Ishikawa (cell line): ENCODE results near the gene SLC16A6.

Experiments used
- CEBPB ChIP-seq: IDR thresholded peaks from 2 replicates; pipeline ENCODE4 v1.6.1; 2012
- CREB1 ChIP-seq: IDR thresholded peaks from 2 replicates; pipeline ENCODE4 v1.6.1; 2012; ENCODE audit warnings: low read depth
- EGR1 ChIP-seq: IDR thresholded peaks from 2 replicates; pipeline ENCODE4 v1.6.1; 2012
- EP300 ChIP-seq: IDR thresholded peaks from 2 replicates; pipeline ENCODE4 v1.6.1; 2012; ENCODE audit warnings: borderline replicate concordance
- FOXM1 ChIP-seq: IDR thresholded peaks from 2 replicates; pipeline ENCODE4 v1.6.1; 2012; ENCODE audit warnings: low read depth, borderline replicate concordance
- NFIC ChIP-seq: IDR thresholded peaks from 2 replicates; pipeline ENCODE4 v1.6.1; 2012
- RAD21 ChIP-seq: IDR thresholded peaks from 2 replicates; pipeline ENCODE4 v1.6.1; 2012; ENCODE audit warnings: low read depth
- TAF1 ChIP-seq: IDR thresholded peaks from 2 replicates; pipeline ENCODE4 v1.6.1; 2012; ENCODE audit warnings: low read depth, mild to moderate bottlenecking
- TCF12 ChIP-seq: IDR thresholded peaks from 2 replicates; pipeline ENCODE4 v1.6.1; 2012; ENCODE audit warnings: low read depth
- TEAD4 ChIP-seq: IDR thresholded peaks from 2 replicates; pipeline ENCODE4 v1.6.1; 2012
- YY1 ChIP-seq: IDR thresholded peaks from 2 replicates; pipeline ENCODE4 v1.6.1; 2012; ENCODE audit warnings: low read depth
- ZBTB7A ChIP-seq: IDR thresholded peaks from 2 replicates; pipeline ENCODE4 v1.6.1; 2012; ENCODE audit warnings: low read depth
- TF ChIP-seq, protein P1 (sequence below): IDR thresholded peaks from 2 replicates; pipeline ENCODE4 v1.6.1; 2012
- TF ChIP-seq, protein P2 (sequence below): IDR thresholded peaks from 2 replicates; pipeline ENCODE4 v1.6.1; 2012; ENCODE audit warnings: low read depth, mild to moderate bottlenecking
- TF ChIP-seq, protein P3 (sequence below): IDR thresholded peaks from 2 replicates; pipeline ENCODE4 v1.6.1; 2012

The SLC16A6 gene

DNA sequence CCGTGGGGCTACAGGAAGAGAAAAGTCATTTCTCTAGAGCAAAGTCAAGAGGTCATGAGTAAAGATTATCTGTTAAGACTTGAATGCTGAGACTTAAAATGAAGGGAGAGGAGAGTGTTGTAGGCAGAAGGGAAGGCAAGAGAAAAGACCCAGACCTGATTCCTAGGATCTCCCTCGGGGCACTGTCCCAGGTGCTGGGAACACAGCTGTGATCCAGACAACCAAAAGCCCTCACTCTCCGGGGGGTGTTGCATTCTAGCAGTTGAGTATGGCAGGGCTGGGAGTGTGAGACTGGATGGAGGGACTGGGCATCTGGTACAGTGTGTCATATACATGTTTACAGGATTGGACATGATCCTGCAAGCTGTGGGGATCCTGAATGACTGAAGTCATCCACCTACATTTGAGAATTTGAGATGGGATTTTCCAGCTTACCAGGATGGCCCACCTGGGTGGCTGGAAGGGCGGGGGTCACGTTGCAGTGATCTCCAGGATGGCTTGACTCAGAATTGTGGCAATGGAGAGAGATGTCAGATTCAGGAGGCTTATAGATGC is 29.5 kb upstream of the SLC16A6 start:
- TF ChIP-seq, protein P1, sequence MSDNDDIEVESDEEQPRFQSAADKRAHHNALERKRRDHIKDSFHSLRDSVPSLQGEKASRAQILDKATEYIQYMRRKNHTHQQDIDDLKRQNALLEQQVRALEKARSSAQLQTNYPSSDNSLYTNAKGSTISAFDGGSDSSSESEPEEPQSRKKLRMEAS: no peak
- TF ChIP-seq, protein P2, sequence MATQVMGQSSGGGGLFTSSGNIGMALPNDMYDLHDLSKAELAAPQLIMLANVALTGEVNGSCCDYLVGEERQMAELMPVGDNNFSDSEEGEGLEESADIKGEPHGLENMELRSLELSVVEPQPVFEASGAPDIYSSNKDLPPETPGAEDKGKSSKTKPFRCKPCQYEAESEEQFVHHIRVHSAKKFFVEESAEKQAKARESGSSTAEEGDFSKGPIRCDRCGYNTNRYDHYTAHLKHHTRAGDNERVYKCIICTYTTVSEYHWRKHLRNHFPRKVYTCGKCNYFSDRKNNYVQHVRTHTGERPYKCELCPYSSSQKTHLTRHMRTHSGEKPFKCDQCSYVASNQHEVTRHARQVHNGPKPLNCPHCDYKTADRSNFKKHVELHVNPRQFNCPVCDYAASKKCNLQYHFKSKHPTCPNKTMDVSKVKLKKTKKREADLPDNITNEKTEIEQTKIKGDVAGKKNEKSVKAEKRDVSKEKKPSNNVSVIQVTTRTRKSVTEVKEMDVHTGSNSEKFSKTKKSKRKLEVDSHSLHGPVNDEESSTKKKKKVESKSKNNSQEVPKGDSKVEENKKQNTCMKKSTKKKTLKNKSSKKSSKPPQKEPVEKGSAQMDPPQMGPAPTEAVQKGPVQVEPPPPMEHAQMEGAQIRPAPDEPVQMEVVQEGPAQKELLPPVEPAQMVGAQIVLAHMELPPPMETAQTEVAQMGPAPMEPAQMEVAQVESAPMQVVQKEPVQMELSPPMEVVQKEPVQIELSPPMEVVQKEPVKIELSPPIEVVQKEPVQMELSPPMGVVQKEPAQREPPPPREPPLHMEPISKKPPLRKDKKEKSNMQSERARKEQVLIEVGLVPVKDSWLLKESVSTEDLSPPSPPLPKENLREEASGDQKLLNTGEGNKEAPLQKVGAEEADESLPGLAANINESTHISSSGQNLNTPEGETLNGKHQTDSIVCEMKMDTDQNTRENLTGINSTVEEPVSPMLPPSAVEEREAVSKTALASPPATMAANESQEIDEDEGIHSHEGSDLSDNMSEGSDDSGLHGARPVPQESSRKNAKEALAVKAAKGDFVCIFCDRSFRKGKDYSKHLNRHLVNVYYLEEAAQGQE: peak; percentile 60
- TF ChIP-seq TEAD4: no peak
- no peak for TF ChIP-seq CREB1
- TF ChIP-seq FOXM1: no peak

DNA sequence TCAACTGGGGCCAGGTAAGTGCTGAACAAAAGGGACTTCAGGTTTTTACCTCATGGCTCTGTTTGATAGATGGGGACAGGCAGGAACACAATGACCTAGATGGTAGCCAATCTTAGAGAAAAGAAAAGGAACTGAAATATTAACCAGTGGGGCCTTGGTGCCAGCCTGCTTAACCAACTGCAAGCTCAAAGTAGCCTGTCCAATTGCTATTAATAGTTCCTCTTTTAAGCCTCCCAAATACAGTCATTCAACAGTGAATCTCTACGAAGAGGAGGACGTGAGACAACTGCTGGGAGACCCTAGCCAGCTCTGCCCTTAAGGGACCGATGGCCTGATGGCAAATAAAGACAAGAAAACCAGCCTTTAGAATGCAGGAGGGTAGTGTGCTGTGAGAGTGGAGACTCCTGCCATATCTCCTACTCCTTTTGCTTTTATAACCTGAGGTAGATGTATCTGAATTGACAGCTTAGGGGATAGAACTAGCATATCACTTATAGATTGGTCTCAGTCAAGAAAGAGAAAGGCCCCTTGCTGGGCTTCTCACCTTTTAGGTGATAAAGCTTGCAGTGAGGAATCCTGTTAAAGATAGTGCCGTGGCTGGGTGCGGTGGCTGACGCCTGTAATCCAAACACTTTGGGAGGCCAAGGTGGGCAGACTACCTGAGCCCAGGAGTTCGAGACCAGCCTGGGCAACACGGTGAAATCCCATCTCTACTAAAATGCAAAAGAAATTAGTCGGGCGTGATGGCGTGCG is 28.7 kb upstream of the SLC16A6 start:
- TF ChIP-seq EGR1 (no peak), YY1 (no peak), ZBTB7A (no peak), EP300 (no peak), CEBPB (no peak), RAD21 (no peak), TAF1 (no peak), CREB1 (no peak), NFIC (no peak), TEAD4 (no peak), FOXM1 (no peak), TCF12 (no peak)
- TF ChIP-seq, protein P3, sequence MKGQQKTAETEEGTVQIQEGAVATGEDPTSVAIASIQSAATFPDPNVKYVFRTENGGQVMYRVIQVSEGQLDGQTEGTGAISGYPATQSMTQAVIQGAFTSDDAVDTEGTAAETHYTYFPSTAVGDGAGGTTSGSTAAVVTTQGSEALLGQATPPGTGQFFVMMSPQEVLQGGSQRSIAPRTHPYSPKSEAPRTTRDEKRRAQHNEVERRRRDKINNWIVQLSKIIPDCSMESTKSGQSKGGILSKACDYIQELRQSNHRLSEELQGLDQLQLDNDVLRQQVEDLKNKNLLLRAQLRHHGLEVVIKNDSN: no peak
- TF ChIP-seq, protein P1: no peak
- TF ChIP-seq, protein P2: no peak

DNA sequence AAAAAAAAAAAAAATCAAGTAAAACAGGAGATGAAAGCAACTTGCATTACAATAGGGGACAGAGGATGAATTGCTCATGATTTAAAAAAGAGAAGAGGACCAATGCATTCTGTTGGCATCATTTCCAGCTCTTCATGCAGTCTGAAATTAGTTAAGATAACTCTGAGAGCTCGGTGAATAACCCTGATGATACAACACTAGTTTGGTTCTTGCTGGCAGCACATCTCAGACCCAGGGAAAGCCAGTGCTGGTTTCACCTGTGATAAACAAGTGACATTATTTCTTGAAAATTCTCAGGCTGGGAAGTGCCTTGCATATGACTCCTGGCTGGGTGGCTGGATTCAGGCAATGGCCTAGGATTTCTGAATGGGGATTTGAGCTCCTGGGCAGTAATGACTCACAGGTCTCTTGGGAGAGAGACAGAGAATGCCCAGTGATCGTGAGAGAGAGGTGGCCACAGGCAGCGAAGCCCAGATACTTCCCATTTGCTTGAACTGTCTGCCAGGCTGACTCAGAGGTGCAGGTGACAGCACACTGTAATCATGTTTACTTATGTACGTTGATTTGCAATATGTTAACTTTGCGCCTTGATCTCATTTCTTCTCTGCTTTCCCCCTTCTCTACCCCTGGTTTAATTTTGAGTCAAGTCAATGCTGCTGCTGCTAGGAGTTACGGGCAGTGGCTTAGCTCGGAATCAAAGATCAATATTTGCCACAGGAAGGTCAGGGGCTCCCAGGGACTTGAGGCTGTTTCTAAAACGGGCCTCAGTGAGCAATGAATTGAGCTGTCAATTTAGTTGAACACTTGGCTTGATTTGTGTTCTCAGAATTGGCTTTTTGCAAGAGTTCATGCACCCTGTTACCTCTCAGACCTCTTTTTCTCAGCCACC is 27.4 kb upstream of the SLC16A6 start:
- no peak for TF ChIP-seq TCF12
- no peak for TF ChIP-seq TAF1
- no peak for TF ChIP-seq NFIC
- TF ChIP-seq CEBPB: no peak
- TF ChIP-seq, protein P1: no peak
- TF ChIP-seq FOXM1: no peak
- no peak for TF ChIP-seq ZBTB7A
- TF ChIP-seq, protein P2: no peak
- no peak for TF ChIP-seq CREB1
- no peak for TF ChIP-seq RAD21
- no peak for TF ChIP-seq EGR1

DNA sequence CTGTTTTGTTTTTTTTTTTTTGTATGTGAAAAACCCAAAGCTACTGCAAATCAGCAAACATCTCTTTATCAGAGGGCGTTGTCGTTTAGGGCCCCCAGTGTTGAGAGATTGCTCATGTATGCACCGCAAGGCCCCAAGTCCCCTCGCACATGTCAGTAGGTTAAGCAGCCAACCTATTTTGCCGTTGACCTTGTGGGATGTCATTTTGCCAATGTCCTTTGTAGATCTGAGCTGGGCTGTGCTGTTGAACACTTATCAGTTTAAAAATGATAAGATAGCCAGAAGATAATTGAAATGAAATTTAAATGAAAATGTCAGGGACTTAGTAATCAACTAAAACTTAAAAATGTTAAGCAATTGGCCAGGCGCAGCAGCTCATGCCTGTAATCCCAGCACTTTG is 26.5 kb upstream of the SLC16A6 start:
- TF ChIP-seq, protein P1: no peak
- no peak for TF ChIP-seq RAD21
- no peak for TF ChIP-seq FOXM1
